Measurements from ENCODE around the gene SMDT1.

DNA sequence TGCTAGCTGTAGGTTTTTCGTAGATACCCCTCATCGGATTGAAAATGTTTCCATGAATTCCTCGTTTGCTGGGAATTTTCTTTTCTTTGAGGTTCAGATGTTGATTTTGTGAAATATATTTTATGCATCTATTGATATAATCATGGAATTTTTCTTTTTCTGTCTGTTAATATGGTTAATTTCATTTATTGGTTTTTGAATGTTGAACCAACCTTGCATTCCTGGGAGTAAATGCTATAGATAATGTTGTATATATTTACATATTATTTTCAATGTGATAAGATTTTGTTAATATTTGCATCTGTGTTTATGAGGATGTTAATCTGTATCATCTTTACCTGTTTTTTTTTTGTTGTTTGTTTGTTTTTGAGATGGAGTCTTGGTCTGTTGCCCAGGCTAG, 21.7 kb downstream of the SMDT1 start:
- TF ChIP-seq, protein P1, sequence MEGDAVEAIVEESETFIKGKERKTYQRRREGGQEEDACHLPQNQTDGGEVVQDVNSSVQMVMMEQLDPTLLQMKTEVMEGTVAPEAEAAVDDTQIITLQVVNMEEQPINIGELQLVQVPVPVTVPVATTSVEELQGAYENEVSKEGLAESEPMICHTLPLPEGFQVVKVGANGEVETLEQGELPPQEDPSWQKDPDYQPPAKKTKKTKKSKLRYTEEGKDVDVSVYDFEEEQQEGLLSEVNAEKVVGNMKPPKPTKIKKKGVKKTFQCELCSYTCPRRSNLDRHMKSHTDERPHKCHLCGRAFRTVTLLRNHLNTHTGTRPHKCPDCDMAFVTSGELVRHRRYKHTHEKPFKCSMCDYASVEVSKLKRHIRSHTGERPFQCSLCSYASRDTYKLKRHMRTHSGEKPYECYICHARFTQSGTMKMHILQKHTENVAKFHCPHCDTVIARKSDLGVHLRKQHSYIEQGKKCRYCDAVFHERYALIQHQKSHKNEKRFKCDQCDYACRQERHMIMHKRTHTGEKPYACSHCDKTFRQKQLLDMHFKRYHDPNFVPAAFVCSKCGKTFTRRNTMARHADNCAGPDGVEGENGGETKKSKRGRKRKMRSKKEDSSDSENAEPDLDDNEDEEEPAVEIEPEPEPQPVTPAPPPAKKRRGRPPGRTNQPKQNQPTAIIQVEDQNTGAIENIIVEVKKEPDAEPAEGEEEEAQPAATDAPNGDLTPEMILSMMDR (conservative IDR thresholded peaks at IDR 0.05; ENCODE audit: low read length) = no peak
- no peak for TF ChIP-seq EZH2phosphoT487 (IDR thresholded peaks at IDR 0.05; ENCODE audit: borderline replicate concordance, low read depth, low read length)
